Fibroblast of pulmonary artery (primary cell): Measurements from ENCODE around the gene SOX30.

ENCODE experiments used
- DNase-seq: peaks from one replicate; pipeline ENCODE4 v3.0.0-alpha.2; 2010; ENCODE audit warnings: low read depth
- H3K4me3 ChIP-seq: replicated peaks from 2 replicates; pipeline ENCODE4 v1.5.1; 2011; ENCODE audit warnings: low read depth, mild to moderate bottlenecking, control low read depth, low read length, moderate library complexity
- TF ChIP-seq, protein P1 (sequence below): IDR thresholded peaks from 2 replicates; pipeline ENCODE4 v1.5.1; 2011; ENCODE audit warnings: mild to moderate bottlenecking, control low read depth, low read length, inconsistent platforms; ENCODE audit errors: missing control alignments

Gene SOX30

DNA sequence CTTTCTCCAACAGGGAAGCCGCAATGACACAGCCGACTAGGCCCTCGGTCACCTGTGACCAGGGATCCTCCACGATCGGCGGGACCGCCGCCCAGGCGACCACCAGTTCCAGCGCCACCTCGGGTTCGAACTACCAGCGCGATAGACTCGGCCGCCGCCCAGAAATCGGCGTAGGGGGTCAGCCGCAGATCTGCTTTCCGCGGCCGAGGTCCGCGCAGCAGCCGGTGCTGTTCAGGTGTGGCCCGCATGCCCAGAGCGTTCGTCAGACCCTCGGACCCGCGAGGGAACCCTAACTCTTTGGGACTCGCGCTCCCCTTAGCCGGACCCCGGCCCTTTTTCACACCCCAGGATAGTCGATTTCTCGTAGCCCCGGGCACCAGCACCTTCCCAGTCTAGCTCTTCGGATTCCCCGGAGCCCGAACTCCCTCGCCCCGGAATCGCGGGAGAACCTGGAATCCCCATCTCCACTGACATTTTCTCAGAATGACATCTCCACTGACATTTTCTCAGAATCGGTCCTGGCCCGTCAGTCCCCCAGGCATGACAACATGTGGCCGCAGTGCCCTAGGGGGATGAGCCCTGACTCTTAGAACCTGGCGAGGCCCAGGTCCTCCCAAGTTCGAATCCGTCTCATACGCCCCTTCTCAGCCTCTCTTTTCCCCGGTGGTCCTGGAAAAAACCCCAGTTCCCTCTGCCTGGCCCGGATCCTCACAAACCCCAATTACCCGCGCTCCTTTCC lies 19.5 kb upstream of the SOX30 start:
- DNase-seq, result no peak
- TF ChIP-seq, protein P1, sequence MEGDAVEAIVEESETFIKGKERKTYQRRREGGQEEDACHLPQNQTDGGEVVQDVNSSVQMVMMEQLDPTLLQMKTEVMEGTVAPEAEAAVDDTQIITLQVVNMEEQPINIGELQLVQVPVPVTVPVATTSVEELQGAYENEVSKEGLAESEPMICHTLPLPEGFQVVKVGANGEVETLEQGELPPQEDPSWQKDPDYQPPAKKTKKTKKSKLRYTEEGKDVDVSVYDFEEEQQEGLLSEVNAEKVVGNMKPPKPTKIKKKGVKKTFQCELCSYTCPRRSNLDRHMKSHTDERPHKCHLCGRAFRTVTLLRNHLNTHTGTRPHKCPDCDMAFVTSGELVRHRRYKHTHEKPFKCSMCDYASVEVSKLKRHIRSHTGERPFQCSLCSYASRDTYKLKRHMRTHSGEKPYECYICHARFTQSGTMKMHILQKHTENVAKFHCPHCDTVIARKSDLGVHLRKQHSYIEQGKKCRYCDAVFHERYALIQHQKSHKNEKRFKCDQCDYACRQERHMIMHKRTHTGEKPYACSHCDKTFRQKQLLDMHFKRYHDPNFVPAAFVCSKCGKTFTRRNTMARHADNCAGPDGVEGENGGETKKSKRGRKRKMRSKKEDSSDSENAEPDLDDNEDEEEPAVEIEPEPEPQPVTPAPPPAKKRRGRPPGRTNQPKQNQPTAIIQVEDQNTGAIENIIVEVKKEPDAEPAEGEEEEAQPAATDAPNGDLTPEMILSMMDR, result no peak
- peak overlapping the region; percentile 65 for H3K4me3 ChIP-seq

GRCh38 chr5:157670662-157671591 lies 18.7 kb upstream of the SOX30 start, which contains the start of gene C5orf52:
Gene C5orf52 (plus strand): TSS chr5:157671533. CDS start chr5:157671615, 82 bp downstream.
- TF ChIP-seq, protein P1, result no peak
- H3K4me3 ChIP-seq, result peak within 1 kb of the TSS; percentile 65

GRCh38 chr5:157669701-157670097 lies 17.5 kb upstream of the SOX30 start:
- no peak overlapping the region for H3K4me3 ChIP-seq
- TF ChIP-seq, protein P1, result no peak
- DNase-seq, result no peak

More at GRCh38 chr5:157670662-157671591, 18.7 kb upstream of the SOX30 start, which contains the start of gene C5orf52:
- DNase-seq, result peak; percentile 20

GRCh38 chr5:157668356-157668755 lies 16.1 kb upstream of the SOX30 start:
- no peak overlapping the region for H3K4me3 ChIP-seq
- TF ChIP-seq, protein P1, result no peak
- no peak for DNase-seq

DNA sequence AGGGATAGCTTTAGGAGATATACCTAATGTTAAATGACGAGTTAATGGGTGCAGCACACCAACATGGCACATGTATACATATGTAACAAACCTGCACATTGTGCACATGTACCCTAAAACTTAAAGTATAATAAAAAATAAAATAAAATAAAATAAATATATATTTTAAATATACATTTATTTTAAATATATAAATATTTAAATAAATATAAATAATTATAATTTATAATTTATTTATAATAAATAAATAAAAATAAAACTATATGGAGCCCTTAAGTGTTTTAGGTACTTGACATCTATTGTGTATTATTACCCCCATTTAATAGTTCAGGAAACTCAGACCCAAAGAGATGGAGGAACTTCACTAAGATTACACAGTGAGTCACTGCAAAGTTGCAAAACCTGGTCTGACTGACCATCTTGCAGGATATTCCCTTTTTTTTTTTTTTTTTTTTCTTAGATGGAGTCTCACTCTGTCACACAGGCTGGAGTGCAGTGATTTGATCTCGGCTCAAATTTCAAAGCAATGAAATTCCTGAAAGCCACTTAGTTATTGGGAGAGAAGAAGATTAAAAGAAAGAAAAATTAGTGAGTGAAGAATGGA lies 13.3 kb upstream of the SOX30 start:
- H3K4me3 ChIP-seq, result no peak overlapping the region
- TF ChIP-seq, protein P1, result no peak
- peak; percentile 91 for DNase-seq

GRCh38 chr5:157659868-157660660 lies 7.8 kb upstream of the SOX30 start:
- TF ChIP-seq, protein P1, result no peak
- no peak for DNase-seq
- H3K4me3 ChIP-seq, result no peak overlapping the region
